Esophagus (tissue), 2 donors: ENCODE data around the gene NTNG1. TPM values are rescaled to one million over a fixed set of nuclear protein-coding genes. Genes with fewer than 3 reads are reported as not detected.

ENCODE experiments used
- H3K27ac ChIP-seq, 2 donors: one replicate each; pipeline ENCODE4 v1.5.1; 2013; ENCODE audit warnings: low read depth in 2 of 2, mild to moderate bottlenecking in 2 of 2, inconsistent platforms in 1 of 2, low read length in 1 of 2, moderate library complexity in 1 of 2
- H3K27me3 ChIP-seq, 2 donors: one replicate each; pipeline ENCODE4 v1.6.1; 2013; ENCODE audit warnings: low read length in 2 of 2, control low read depth in 1 of 2, mild to moderate bottlenecking in 1 of 2; ENCODE audit not compliant: insufficient read depth in 2 of 2, control insufficient read depth in 1 of 2
- H3K36me3 ChIP-seq, 2 donors: one replicate each; pipeline ENCODE4 v1.6.1; 2013; ENCODE audit warnings: low read length in 1 of 2; ENCODE audit not compliant: control insufficient read depth in 2 of 2, insufficient read depth in 2 of 2
- H3K4me1 ChIP-seq, 2 donors: one replicate each; pipeline ENCODE4 v1.6.1; 2013; ENCODE audit warnings: low read length in 1 of 2; ENCODE audit not compliant: control insufficient read depth in 2 of 2, insufficient read depth in 2 of 2
- H3K4me3 ChIP-seq, 2 donors: one replicate each; pipeline ENCODE4 v1.5.1; 2013; ENCODE audit warnings: low read length in 2 of 2, mild to moderate bottlenecking in 2 of 2, low read depth in 1 of 2, moderate library complexity in 1 of 2
- H3K9me3 ChIP-seq, 2 donors: one replicate each; pipeline ENCODE4 v1.6.1; 2013; ENCODE audit warnings: mild to moderate bottlenecking in 2 of 2, low read depth in 1 of 2, low read length in 1 of 2, moderate library complexity in 1 of 2; ENCODE audit not compliant: control insufficient read depth in 2 of 2, insufficient read depth in 1 of 2
- WGBS, 2 donors: extraction: QIAGEN DNeasy Blood & Tissue Kit; methylation state at CpG; one replicate each; pipeline ENCODE4 v1.1.7; 2013; 5-methylcytosine and 5-hydroxymethylcytosine counted together
- polyA plus RNA-seq, 2 donors: library from polyadenylated mRNA; stranded (reverse); fragments of 200-250 nt; gene quantifications; one replicate each; pipeline ENCODE4 v1.2.3, GENCODE V29; 2013
- donor health status: healthy with polysubstance abuse.
- donor health status: Bipolar disorder and iron deficiency.

NTNG1 gene
- polyA plus RNA-seq, 2 donors, result 0.05 TPM; not detected in 1

GRCh38 chr1:107481756-107482384 lies 341.0 kb downstream of the NTNG1 start:
- Histone ChIP-seq H3K4me1 (peaks cover 3 to 4% of the 10 kb centered on the region in 2 donors), H3K27ac (no peak overlapping the region), H3K27me3 (no peaks in the 10 kb centered on the region), H3K36me3 (no peaks in the 10 kb centered on the region), H3K4me3 (no peak overlapping the region), H3K9me3 (no peaks in the 10 kb centered on the region)
- 29 to 57% methylated on average over 3 of the region's 3 CpGs for WGBS, 2 donors

- H3K4me3 ChIP-seq, result no peak overlapping the region
- no peaks in the 10 kb centered on the region for H3K27me3 ChIP-seq
- WGBS, 2 donors, result 75 to 85% methylated on average over 3 of the region's 3 CpGs
- H3K9me3 ChIP-seq, result no peaks in the 10 kb centered on the region
- H3K4me1 ChIP-seq, result peaks cover 3 to 4% of the 10 kb centered on the region in 2 donors
- H3K27ac ChIP-seq, result no peak overlapping the region
- H3K36me3 ChIP-seq, result no peaks in the 10 kb centered on the region
Observed at GRCh38 chr1:107483949-107484348, 343.1 kb downstream of the NTNG1 start.

- H3K27ac ChIP-seq, result no peak overlapping the region
- H3K4me3 ChIP-seq, result no peak overlapping the region
- WGBS, 2 donors, result 37 to 45% methylated on average over 3 of the region's 3 CpGs
- H3K27me3 ChIP-seq, result no peaks in the 10 kb centered on the region
- no peaks in the 10 kb centered on the region for H3K36me3 ChIP-seq
- no peaks in the 10 kb centered on the region for H3K9me3 ChIP-seq
- no peaks in the 10 kb centered on the region for H3K4me1 ChIP-seq
Observed at GRCh38 chr1:107486349-107486748, 345.5 kb downstream of the NTNG1 start.

- Histone ChIP-seq H3K9me3 (no peaks in the 10 kb centered on the region), H3K36me3 (no peaks in the 10 kb centered on the region), H3K4me1 (no peaks in the 10 kb centered on the region), H3K27me3 (no peaks in the 10 kb centered on the region), H3K4me3 (no peak overlapping the region), H3K27ac (no peak overlapping the region)
- 33 to 69% methylated on average over 2 of the region's 2 CpGs for WGBS, 2 donors
Observed at GRCh38 chr1:107487506-107487905, 346.7 kb downstream of the NTNG1 start.

- Histone ChIP-seq H3K4me3 (no peak overlapping the region), H3K4me1 (no peaks in the 10 kb centered on the region), H3K9me3 (no peaks in the 10 kb centered on the region), H3K27me3 (no peaks in the 10 kb centered on the region), H3K36me3 (no peaks in the 10 kb centered on the region), H3K27ac (no peak overlapping the region)
- 77 to 85% methylated on average over 4 of the region's 4 CpGs for WGBS, 2 donors
Observed at GRCh38 chr1:107491582-107491981, 350.7 kb downstream of the NTNG1 start.

- H3K36me3 ChIP-seq, result no peaks in the 10 kb centered on the region
- no peak overlapping the region for H3K4me3 ChIP-seq
- H3K27ac ChIP-seq, result no peak overlapping the region
- no peaks in the 10 kb centered on the region for H3K9me3 ChIP-seq
- WGBS, 2 donors, result 87 to 96% methylated on average over 4 of the region's 4 CpGs
- no peaks in the 10 kb centered on the region for H3K27me3 ChIP-seq
- H3K4me1 ChIP-seq, result no peaks in the 10 kb centered on the region
Observed at GRCh38 chr1:107493111-107493716, 352.4 kb downstream of the NTNG1 start.

GRCh38 chr1:107494061-107494460 lies 353.2 kb downstream of the NTNG1 start:
- H3K27me3 ChIP-seq, result no peaks in the 10 kb centered on the region
- WGBS, 2 donors, result 90 to 93% methylated on average over 6 of the region's 6 CpGs
- H3K4me1 ChIP-seq, result no peaks in the 10 kb centered on the region
- no peak overlapping the region for H3K27ac ChIP-seq
- no peaks in the 10 kb centered on the region for H3K9me3 ChIP-seq
- no peaks in the 10 kb centered on the region for H3K36me3 ChIP-seq
- no peak overlapping the region for H3K4me3 ChIP-seq

GRCh38 chr1:107496002-107496401 lies 355.2 kb downstream of the NTNG1 start:
- 52% methylated on average over 1 of the region's 1 CpG for WGBS, 2 donors
- Histone ChIP-seq H3K9me3 (no peaks in the 10 kb centered on the region), H3K4me1 (no peaks in the 10 kb centered on the region), H3K27me3 (no peaks in the 10 kb centered on the region), H3K36me3 (no peaks in the 10 kb centered on the region), H3K4me3 (no peak overlapping the region), H3K27ac (no peak overlapping the region)

GRCh38 chr1:107499139-107499744 lies 358.4 kb downstream of the NTNG1 start:
- no peaks in the 10 kb centered on the region for H3K4me1 ChIP-seq
- 76 to 79% methylated on average over 4 of the region's 4 CpGs for WGBS, 2 donors
- no peak overlapping the region for H3K27ac ChIP-seq
- no peaks in the 10 kb centered on the region for H3K27me3 ChIP-seq
- no peaks in the 10 kb centered on the region for H3K9me3 ChIP-seq
- H3K36me3 ChIP-seq, result no peaks in the 10 kb centered on the region
- no peak overlapping the region for H3K4me3 ChIP-seq
